GM23338 (cell line): Measurements from ENCODE around the gene AKAP9.

ENCODE experiments used
- EZH2 ChIP-seq: fragments of 200-600 bp; sonication (generic); IDR thresholded peaks from one replicate; pipeline ENCODE4 v1.8.0; 2017; ENCODE audit warnings: antibody characterized with exemption, mild to moderate bottlenecking, low read depth; ENCODE audit not compliant: unreplicated experiment
- NANOG ChIP-seq: IDR thresholded peaks from 2 replicates; pipeline ENCODE4 v1.6.1; 2016; ENCODE audit warnings: antibody characterized with exemption, borderline replicate concordance
- TF ChIP-seq, protein P1 (sequence below), 2 experiments: fragments of 200-600 bp in 1 of 2; sonication (generic) in 1 of 2; conservative IDR thresholded peaks; 2 replicates each; pipeline versions ENCODE4 v1.5.1 to v1.6.1; 2016 to 2017; ENCODE audit warnings: antibody characterized with exemption in 2 of 2, low read depth in 2 of 2, mild to moderate bottlenecking in 2 of 2, moderate library complexity in 1 of 2

DNA sequence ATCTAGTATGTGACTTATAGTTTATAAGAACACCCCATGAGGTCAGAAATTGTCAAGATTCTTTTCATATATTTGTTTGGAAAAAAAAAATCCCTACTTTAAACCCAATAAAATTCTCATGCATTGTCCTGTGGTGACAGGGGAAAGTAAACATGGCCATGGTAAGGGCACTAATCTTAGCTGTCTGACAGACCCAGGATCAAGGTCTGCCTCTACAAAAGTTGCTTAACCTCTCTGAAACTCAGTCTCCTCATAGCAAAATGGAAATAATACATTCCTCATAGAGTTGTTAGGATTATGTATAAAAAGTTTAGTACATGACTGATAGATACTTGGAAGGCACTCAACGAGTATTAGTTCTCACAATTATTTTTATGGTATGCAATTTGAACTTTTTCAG, 22.3 kb upstream of the AKAP9 start:
- TF ChIP-seq EZH2 (no peak), NANOG (no peak)
- TF ChIP-seq, protein P1, sequence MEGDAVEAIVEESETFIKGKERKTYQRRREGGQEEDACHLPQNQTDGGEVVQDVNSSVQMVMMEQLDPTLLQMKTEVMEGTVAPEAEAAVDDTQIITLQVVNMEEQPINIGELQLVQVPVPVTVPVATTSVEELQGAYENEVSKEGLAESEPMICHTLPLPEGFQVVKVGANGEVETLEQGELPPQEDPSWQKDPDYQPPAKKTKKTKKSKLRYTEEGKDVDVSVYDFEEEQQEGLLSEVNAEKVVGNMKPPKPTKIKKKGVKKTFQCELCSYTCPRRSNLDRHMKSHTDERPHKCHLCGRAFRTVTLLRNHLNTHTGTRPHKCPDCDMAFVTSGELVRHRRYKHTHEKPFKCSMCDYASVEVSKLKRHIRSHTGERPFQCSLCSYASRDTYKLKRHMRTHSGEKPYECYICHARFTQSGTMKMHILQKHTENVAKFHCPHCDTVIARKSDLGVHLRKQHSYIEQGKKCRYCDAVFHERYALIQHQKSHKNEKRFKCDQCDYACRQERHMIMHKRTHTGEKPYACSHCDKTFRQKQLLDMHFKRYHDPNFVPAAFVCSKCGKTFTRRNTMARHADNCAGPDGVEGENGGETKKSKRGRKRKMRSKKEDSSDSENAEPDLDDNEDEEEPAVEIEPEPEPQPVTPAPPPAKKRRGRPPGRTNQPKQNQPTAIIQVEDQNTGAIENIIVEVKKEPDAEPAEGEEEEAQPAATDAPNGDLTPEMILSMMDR (conservative IDR thresholded peaks at IDR 0.05; ENCODE audit: low read depth in 2 of 2) = no peak
